Measurements from ENCODE around the gene PARP15. TPM values are rescaled to one million over a fixed set of nuclear protein-coding genes. Genes with fewer than 3 reads are reported as not detected.

The PARP15 gene
- total RNA-seq, 4 donors from 2014 or later: 0.39 to 2.3 (median 0.65) TPM

- H3K36me3 ChIP-seq: no peaks in the 10 kb centered on the region
- H3K27me3 ChIP-seq: no peaks in the 10 kb centered on the region
- H3K9me3 ChIP-seq: no peaks in the 10 kb centered on the region
- H3K27ac ChIP-seq (replicated peaks in 1 of 4): no peak overlapping the region
- intact Hi-C loops (cut with DNase I): no loop called here
- DNase-seq (ENCODE audit: extremely low spot score): no peak
- 100% methylated on average over 1 of the region's 1 CpG for WGBS
- H3K4me3 ChIP-seq: no peak overlapping the region
- TF ChIP-seq POLR2AphosphoS5 (IDR thresholded peaks at IDR 0.05) (no peak), CTCF (IDR thresholded peaks at IDR 0.05) (no peak), POLR2A (IDR thresholded peaks at IDR 0.05; ENCODE audit: low read depth) (no peak), EP300 (IDR thresholded peaks at IDR 0.05) (no peak)
- no peaks in the 10 kb centered on the region for H3K4me1 ChIP-seq
Measured at GRCh38 chr3:122629763-122630162, 52.3 kb downstream of the PARP15 start.

- no peaks in the 10 kb centered on the region for H3K27me3 ChIP-seq
- no peaks in the 10 kb centered on the region for H3K4me1 ChIP-seq
- 60% methylated on average over 5 of the region's 5 CpGs for WGBS
- no peak for DNase-seq (ENCODE audit: extremely low spot score)
- TF ChIP-seq EP300 (IDR thresholded peaks at IDR 0.05) (no peak), CTCF (IDR thresholded peaks at IDR 0.05) (no peak)
- H3K4me3 ChIP-seq: no peak overlapping the region
- no peak overlapping the region for H3K27ac ChIP-seq (replicated peaks in 1 of 4)
- H3K36me3 ChIP-seq: no peaks in the 10 kb centered on the region
- no peaks in the 10 kb centered on the region for H3K9me3 ChIP-seq
- intact Hi-C loops (cut with DNase I): no loop called here
Measured at GRCh38 chr3:122635789-122636188, 58.3 kb downstream of the PARP15 start.

GRCh38 chr3:122636697-122637096, 59.2 kb downstream of the PARP15 start:
- Histone ChIP-seq H3K27me3 (no peaks in the 10 kb centered on the region), H3K27ac (replicated peaks in 1 of 4) (no peak overlapping the region), H3K36me3 (no peaks in the 10 kb centered on the region), H3K9me3 (no peaks in the 10 kb centered on the region), H3K4me1 (no peaks in the 10 kb centered on the region), H3K4me3 (no peak overlapping the region)
- intact Hi-C loops (cut with DNase I): no loop called here
- WGBS: 55% methylated on average over 3 of the region's 3 CpGs
- TF ChIP-seq EP300 (IDR thresholded peaks at IDR 0.05): no peak
- TF ChIP-seq POLR2A (IDR thresholded peaks at IDR 0.05; ENCODE audit: low read depth): no peak
- TF ChIP-seq POLR2AphosphoS5 (IDR thresholded peaks at IDR 0.05): no peak
- no peak for TF ChIP-seq CTCF (IDR thresholded peaks at IDR 0.05)
- peak; percentile 31 for DNase-seq (ENCODE audit: extremely low spot score)

GRCh38 chr3:122640437-122640999, 63.1 kb downstream of the PARP15 start:
- TF ChIP-seq EP300 (IDR thresholded peaks at IDR 0.05) (no peak), POLR2A (IDR thresholded peaks at IDR 0.05; ENCODE audit: low read depth) (no peak), POLR2AphosphoS5 (IDR thresholded peaks at IDR 0.05) (no peak), CTCF (IDR thresholded peaks at IDR 0.05) (no peak)
- Histone ChIP-seq H3K9me3 (no peaks in the 10 kb centered on the region), H3K36me3 (no peaks in the 10 kb centered on the region), H3K4me3 (no peak overlapping the region), H3K27me3 (no peaks in the 10 kb centered on the region), H3K4me1 (no peaks in the 10 kb centered on the region), H3K27ac (replicated peaks in 1 of 4) (no peak overlapping the region)
- intact Hi-C loops (cut with DNase I): no loop called here
- DNase-seq (ENCODE audit: extremely low spot score): no peak

- no peak overlapping the region for H3K4me3 ChIP-seq
- TF ChIP-seq EP300 (IDR thresholded peaks at IDR 0.05): no peak
- no peak for TF ChIP-seq POLR2AphosphoS5 (IDR thresholded peaks at IDR 0.05)
- TF ChIP-seq CTCF (IDR thresholded peaks at IDR 0.05): no peak
- TF ChIP-seq POLR2A (IDR thresholded peaks at IDR 0.05; ENCODE audit: low read depth): no peak
- no peaks in the 10 kb centered on the region for H3K27me3 ChIP-seq
- H3K4me1 ChIP-seq: no peaks in the 10 kb centered on the region
- no peak overlapping the region for H3K27ac ChIP-seq (replicated peaks in 1 of 4)
- H3K9me3 ChIP-seq: no peaks in the 10 kb centered on the region
- intact Hi-C loops (cut with DNase I): no loop called here
- no peaks in the 10 kb centered on the region for H3K36me3 ChIP-seq
- no peak for DNase-seq (ENCODE audit: extremely low spot score)
- WGBS: 86% methylated on average over 2 of the region's 2 CpGs
Measured at GRCh38 chr3:122642935-122643334, 65.5 kb downstream of the PARP15 start.

All from esophagus muscularis mucosa (tissue), 4 donors.